Stimulated activated memory B cell treated with anti-CD40 and anti-IgM and Interleukin-4, amounts not matched to agents 10 μg/mL and 1 μg/mL and 100 μg/mL, for 72 hours (primary cell): Measurements from ENCODE around the gene VPS37B.

Experiments
- ATAC-seq: fragments of 150-1000 bp; cut with Tn5 transposase; 2 replicates; pipeline ENCODE4 v1.10.0; 2021
- H3K27ac Mint-ChIP-seq: one replicate; pipeline ENCODE4 v1.8.0; 2022; ENCODE audit warnings: mild to moderate bottlenecking, mixed read lengths
- H3K27me3 Mint-ChIP-seq: one replicate; pipeline ENCODE4 v1.8.0; 2022; ENCODE audit warnings: mixed read lengths
- H3K36me3 Mint-ChIP-seq: one replicate; pipeline ENCODE4 v1.8.0; 2022; ENCODE audit warnings: mixed read lengths
- H3K4me1 Mint-ChIP-seq: one replicate; pipeline ENCODE4 v1.8.0; 2022; ENCODE audit warnings: mixed read lengths
- H3K4me3 Mint-ChIP-seq: one replicate; pipeline ENCODE4 v1.8.0; 2022; ENCODE audit warnings: mild to moderate bottlenecking, moderate library complexity, mixed read lengths
- H3K9me3 Mint-ChIP-seq: one replicate; pipeline ENCODE4 v1.8.0; 2022; ENCODE audit warnings: mixed read lengths

Gene VPS37B

GRCh38 chr12:122866950-122867607 lies 28.8 kb downstream of the VPS37B start:
- no peak for ATAC-seq
- Mint-ChIP-seq H3K27ac (peak overlapping the region; percentile 55), H3K4me1 (peaks cover 80% of the 10 kb centered on the region), H3K9me3 (no peaks in the 10 kb centered on the region), H3K4me3 (no peak overlapping the region), H3K36me3 (peaks cover 49% of the 10 kb centered on the region), H3K27me3 (no peaks in the 10 kb centered on the region)

GRCh38 chr12:122866379-122866778 lies 29.5 kb downstream of the VPS37B start:
- Mint-ChIP-seq H3K4me3 (no peak overlapping the region), H3K4me1 (peaks cover 80% of the 10 kb centered on the region), H3K9me3 (no peaks in the 10 kb centered on the region), H3K36me3 (peaks cover 49% of the 10 kb centered on the region), H3K27me3 (no peaks in the 10 kb centered on the region), H3K27ac (peak overlapping the region; percentile 55)
- ATAC-seq: no peak

- Mint-ChIP-seq H3K4me1 (peaks cover 77% of the 10 kb centered on the region), H3K9me3 (no peaks in the 10 kb centered on the region), H3K27me3 (no peaks in the 10 kb centered on the region), H3K4me3 (no peak overlapping the region), H3K27ac (no peak overlapping the region), H3K36me3 (peaks cover 45% of the 10 kb centered on the region)
- peak; percentile 53 for ATAC-seq
Observed at GRCh38 chr12:122865268-122866231, 30.4 kb downstream of the VPS37B start.

GRCh38 chr12:122864894-122865253 lies 31.1 kb downstream of the VPS37B start:
- ATAC-seq: no peak
- Mint-ChIP-seq H3K27me3 (no peaks in the 10 kb centered on the region), H3K4me3 (no peak overlapping the region), H3K36me3 (peaks cover 38% of the 10 kb centered on the region), H3K27ac (no peak overlapping the region), H3K9me3 (no peaks in the 10 kb centered on the region), H3K4me1 (peaks cover 77% of the 10 kb centered on the region)

- Mint-ChIP-seq H3K9me3 (no peaks in the 10 kb centered on the region), H3K4me1 (peaks cover 68% of the 10 kb centered on the region), H3K27me3 (no peaks in the 10 kb centered on the region), H3K27ac (peak overlapping the region; percentile 76), H3K36me3 (peaks cover 22% of the 10 kb centered on the region), H3K4me3 (no peak overlapping the region)
- ATAC-seq: no peak
Observed at GRCh38 chr12:122862872-122863701, 32.8 kb downstream of the VPS37B start.

GRCh38 chr12:122862110-122862634 lies 33.8 kb downstream of the VPS37B start:
- Mint-ChIP-seq H3K4me1 (peaks cover 67% of the 10 kb centered on the region), H3K9me3 (no peaks in the 10 kb centered on the region), H3K36me3 (peaks cover 16% of the 10 kb centered on the region), H3K4me3 (no peak overlapping the region), H3K27ac (peak overlapping the region; percentile 76), H3K27me3 (no peaks in the 10 kb centered on the region)
- no peak for ATAC-seq

GRCh38 chr12:122861587-122861970 lies 34.3 kb downstream of the VPS37B start:
- H3K27me3 Mint-ChIP-seq: no peaks in the 10 kb centered on the region
- peaks cover 12% of the 10 kb centered on the region for H3K36me3 Mint-ChIP-seq
- peak overlapping the region; percentile 76 for H3K27ac Mint-ChIP-seq
- ATAC-seq: no peak
- no peaks in the 10 kb centered on the region for H3K9me3 Mint-ChIP-seq
- peaks cover 63% of the 10 kb centered on the region for H3K4me1 Mint-ChIP-seq
- no peak overlapping the region for H3K4me3 Mint-ChIP-seq

- H3K4me3 Mint-ChIP-seq: no peak overlapping the region
- no peaks in the 10 kb centered on the region for H3K9me3 Mint-ChIP-seq
- peaks cover 14% of the 10 kb centered on the region for H3K36me3 Mint-ChIP-seq
- no peaks in the 10 kb centered on the region for H3K27me3 Mint-ChIP-seq
- H3K27ac Mint-ChIP-seq: peak overlapping the region; percentile 76
- ATAC-seq: no peak
- peaks cover 62% of the 10 kb centered on the region for H3K4me1 Mint-ChIP-seq
Observed at GRCh38 chr12:122860854-122861586, 34.9 kb downstream of the VPS37B start.

- peak; percentile 65 for ATAC-seq
- Mint-ChIP-seq H3K27me3 (no peaks in the 10 kb centered on the region), H3K4me3 (no peak overlapping the region), H3K9me3 (no peaks in the 10 kb centered on the region), H3K4me1 (peaks cover 54% of the 10 kb centered on the region), H3K27ac (peak overlapping the region; percentile 76), H3K36me3 (peaks cover 16% of the 10 kb centered on the region)
Observed at GRCh38 chr12:122860040-122860853, 35.7 kb downstream of the VPS37B start.

- Mint-ChIP-seq H3K4me1 (peaks cover 47% of the 10 kb centered on the region), H3K9me3 (no peaks in the 10 kb centered on the region), H3K27ac (peak overlapping the region; percentile 76), H3K36me3 (peaks cover 15% of the 10 kb centered on the region), H3K4me3 (no peak overlapping the region), H3K27me3 (no peaks in the 10 kb centered on the region)
- ATAC-seq: no peak
Observed at GRCh38 chr12:122859303-122860039, 36.5 kb downstream of the VPS37B start.

GRCh38 chr12:122858591-122859302 lies 37.2 kb downstream of the VPS37B start:
- H3K9me3 Mint-ChIP-seq: no peaks in the 10 kb centered on the region
- no peaks in the 10 kb centered on the region for H3K27me3 Mint-ChIP-seq
- ATAC-seq: peak; percentile 2
- H3K36me3 Mint-ChIP-seq: peaks cover 19% of the 10 kb centered on the region
- H3K4me3 Mint-ChIP-seq: no peak overlapping the region
- peaks cover 44% of the 10 kb centered on the region for H3K4me1 Mint-ChIP-seq
- peak overlapping the region; percentile 14 for H3K27ac Mint-ChIP-seq

GRCh38 chr12:122858171-122858570 lies 37.8 kb downstream of the VPS37B start:
- H3K27ac Mint-ChIP-seq: no peak overlapping the region
- no peaks in the 10 kb centered on the region for H3K9me3 Mint-ChIP-seq
- H3K27me3 Mint-ChIP-seq: no peaks in the 10 kb centered on the region
- peaks cover 20% of the 10 kb centered on the region for H3K36me3 Mint-ChIP-seq
- no peak overlapping the region for H3K4me3 Mint-ChIP-seq
- ATAC-seq: no peak
- H3K4me1 Mint-ChIP-seq: peaks cover 39% of the 10 kb centered on the region
